HG03521 (cell line): Measurements from ENCODE around the gene NOC2L.

Experiments used
- ATAC-seq: cut with Tn5 transposase; IDR thresholded peaks from one replicate; pipeline ENCODE4 v1.9.1; 2021; ENCODE audit warnings: mild to moderate bottlenecking, moderate library complexity; ENCODE audit not compliant: unreplicated experiment

NOC2L gene

GRCh38 chr1:958823-959730 is at the start of gene NOC2L:
Gene NOC2L (minus strand): TSS chr1:959256. CDS start chr1:959240, 16 bp downstream.
- ATAC-seq = peak; percentile 73

DNA sequence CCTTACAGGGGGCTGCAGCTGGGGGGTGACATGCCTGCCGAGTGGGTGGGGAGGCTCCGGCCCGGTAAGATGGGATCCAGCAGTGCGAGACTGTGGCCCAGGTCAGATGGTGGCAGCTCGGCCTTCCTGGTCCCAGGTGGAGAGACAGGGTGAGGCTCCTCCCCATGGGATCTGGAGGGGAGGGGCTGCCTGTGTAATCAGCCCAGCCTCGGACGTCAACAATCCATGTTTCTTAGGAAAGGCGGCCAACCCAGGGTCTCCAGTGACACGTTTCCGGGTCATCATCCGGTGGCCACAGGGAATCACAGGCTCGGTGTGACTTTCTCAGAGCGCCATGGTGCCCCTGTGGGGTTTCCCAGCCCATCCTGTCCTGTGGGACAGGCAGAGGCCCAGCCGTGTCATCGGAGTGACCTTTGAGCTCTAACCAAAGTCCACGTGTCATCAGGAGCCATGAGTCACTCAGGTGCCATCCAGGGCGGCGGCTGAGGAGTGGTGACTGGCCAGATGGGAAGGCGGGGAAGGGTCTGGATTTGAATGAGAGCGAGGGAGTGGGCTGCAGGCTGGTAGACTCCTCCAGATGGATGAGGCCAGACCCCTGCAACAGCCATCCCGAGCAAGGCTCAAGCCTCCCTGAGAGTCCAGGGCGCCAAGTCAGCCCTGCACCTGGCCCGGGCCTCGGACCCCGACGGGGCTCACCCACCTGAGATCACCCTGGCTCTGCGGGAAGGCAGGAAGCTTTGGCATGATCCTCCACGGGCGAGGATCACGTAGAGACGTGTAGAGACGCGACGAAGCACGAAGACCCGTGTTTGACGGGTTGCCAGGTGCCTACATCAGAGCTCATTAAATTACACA is 47.5 kb upstream of the NOC2L start:
- ATAC-seq = no peak

DNA sequence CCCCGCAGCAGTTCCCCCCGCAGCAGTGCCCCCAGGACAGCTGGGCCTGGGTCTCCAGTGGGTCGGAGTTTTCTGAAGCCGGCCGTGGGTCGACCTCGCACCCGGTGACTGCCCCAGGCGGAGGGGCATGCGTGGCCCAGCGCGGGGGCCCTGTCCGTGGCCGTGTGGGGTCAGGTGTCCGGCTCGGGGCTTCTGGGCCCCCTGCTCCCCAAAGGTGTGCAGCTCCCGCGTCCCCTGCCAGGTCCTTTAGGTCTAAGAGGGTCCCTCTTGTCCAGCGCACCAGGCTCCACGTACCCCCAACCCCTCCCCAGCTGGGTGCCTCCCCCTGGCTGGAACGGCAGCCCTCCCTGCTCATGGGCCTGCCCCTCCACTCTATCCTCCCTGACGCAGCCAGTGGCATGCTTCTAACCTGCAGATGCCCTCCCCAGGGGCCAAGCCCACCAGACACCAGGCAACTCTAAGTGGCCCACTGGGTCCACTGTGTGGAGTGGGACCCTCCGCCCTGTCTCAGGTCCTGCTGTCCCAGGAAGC is 46.8 kb upstream of the NOC2L start:
- ATAC-seq = no peak

DNA sequence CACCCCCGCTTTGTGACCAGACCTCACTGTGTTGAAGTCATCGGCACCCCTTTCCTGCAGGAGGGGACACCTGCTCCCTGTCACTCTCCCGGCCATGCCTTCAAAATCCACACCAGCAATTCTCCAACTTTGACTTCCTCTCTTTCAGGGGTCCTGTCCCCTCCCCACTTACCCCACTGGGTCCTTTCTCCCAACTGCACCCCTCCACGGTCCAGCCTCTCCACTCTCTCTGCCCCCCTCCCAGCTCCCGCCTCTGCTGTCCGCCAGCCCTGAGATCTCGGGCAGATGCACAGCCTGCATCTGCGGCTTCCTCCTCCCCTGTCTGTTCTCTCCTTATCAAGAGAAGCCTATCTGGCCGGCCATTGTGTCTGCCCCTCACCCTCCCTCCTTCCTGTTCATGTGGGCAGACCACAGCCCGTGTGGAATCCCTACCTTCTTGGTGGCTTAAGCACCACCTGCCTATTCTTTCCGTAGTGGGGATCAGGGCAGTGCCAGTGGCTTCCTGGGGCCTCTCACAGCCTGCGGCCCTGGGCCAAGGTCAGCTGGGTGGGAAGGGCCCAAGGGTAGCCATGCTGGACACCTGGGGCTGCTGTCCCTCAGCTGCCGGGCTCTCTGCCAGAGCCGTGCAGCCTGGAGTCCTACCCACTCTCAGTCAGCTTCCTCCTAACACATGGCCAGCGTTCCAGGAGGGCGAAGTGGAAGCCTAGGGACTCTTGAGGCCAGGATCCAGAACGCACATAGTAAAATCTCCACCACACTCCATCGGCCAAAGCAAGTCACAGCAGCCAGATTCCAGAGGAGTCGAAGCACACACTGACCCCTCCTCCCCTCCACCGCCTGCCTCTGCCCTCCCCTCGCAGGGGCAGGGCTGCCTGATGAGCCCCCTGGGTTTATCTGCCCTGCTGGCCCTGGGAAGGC is 46.0 kb upstream of the NOC2L start:
- no peak for ATAC-seq

- ATAC-seq = no peak
Measured at GRCh38 chr1:1004420-1004779, 45.3 kb upstream of the NOC2L start.

DNA sequence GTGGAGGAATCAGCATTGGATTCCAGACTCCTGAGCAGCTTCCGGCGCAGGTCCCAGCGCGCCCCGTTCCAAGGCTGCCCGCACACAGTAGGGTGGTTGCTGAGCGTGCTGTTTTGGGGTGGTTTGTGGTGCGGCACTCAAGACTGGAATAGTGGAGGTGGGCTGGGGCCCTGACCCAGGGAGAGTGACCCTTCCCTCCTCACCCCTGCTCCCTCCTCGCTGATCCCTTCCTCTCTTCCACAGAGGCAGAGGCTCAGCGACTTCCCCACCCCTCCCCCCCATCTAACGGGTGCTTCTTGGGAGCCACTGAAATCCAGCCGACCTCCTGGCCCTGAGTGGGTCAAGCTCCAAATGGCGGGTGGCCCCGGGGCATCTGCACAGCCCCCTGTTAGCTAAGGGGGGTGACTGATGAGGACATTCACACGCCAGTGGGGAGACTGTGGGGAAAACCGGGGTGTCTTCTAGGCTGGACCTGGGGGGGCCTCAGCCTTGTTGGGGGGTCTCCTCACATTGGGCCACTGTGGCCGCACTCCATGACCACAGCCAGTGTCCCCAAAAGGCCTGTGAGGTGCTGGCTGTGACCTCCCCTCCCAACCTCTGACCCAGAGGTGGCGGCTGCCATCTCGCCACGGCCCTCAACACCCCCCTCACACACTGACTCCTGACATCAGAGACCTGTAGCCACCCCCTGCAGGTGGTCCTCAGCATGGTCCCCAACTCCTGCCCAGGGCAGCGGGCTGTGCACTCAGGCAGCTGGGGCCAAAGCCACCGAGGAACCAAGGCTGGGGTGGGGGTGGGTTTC is 44.8 kb upstream of the NOC2L start:
- ATAC-seq = no peak

DNA sequence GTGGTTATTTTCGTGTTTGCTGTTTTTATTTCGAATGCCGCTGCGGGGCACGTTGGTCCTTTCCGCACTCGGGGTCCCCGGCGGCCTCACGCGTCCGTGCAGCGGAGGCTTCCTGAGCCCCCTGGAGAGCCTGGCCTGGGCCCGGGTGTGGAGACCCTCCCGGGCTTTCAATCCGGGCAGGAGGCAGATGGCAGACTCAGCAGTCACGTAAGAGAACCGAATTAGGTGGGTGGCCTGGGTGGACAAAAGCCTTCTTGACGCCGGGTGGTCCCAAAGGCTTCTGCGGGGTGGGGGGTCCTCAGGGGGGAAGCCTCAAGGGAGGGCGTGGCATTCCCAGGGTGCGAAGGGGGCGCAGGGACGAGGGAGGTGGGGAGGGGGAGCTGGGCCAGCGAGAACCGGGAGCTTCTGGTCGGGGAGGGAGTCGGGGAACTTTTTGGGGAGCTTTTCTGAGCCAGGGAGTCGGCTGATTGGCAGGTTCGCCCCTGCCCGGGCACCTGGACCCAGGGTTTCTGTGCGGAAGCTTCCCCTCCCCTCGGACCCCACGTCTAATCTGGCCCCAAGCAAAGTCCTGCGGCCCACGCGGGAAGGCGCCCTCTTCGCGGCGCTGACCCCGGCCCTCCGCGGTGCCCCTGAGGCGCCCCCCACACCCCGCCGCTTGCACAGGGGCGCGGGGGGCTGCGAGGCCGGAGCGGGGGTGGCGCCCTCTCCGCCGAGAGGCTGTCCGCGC is 42.2 kb upstream of the NOC2L start:
- ATAC-seq = no peak

GRCh38 chr1:1000357-1001056 is 41.5 kb upstream of the NOC2L start:
- no peak for ATAC-seq

- no peak for ATAC-seq
Measured at GRCh38 chr1:999725-1000356, 40.8 kb upstream of the NOC2L start, which contains the start of gene HES4. Gene HES4 (minus strand): TSS chr1:1000097. CDS start chr1:999973, 124 bp downstream.

- no peak for ATAC-seq
Measured at GRCh38 chr1:998995-999724, 40.1 kb upstream of the NOC2L start.

DNA sequence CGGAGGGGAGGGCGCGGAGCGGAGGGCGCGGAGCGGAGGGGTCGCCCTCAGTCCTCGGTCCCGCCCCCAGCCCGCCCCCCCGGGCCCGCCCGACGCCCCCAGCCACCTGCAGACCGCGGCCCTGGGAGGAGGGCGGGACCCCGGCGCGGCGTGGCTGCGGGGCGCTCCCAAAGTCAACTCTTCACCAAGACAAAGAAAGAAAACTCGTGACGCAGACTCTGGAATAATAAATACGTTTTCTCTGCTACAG is 39.6 kb upstream of the NOC2L start:
- no peak for ATAC-seq

DNA sequence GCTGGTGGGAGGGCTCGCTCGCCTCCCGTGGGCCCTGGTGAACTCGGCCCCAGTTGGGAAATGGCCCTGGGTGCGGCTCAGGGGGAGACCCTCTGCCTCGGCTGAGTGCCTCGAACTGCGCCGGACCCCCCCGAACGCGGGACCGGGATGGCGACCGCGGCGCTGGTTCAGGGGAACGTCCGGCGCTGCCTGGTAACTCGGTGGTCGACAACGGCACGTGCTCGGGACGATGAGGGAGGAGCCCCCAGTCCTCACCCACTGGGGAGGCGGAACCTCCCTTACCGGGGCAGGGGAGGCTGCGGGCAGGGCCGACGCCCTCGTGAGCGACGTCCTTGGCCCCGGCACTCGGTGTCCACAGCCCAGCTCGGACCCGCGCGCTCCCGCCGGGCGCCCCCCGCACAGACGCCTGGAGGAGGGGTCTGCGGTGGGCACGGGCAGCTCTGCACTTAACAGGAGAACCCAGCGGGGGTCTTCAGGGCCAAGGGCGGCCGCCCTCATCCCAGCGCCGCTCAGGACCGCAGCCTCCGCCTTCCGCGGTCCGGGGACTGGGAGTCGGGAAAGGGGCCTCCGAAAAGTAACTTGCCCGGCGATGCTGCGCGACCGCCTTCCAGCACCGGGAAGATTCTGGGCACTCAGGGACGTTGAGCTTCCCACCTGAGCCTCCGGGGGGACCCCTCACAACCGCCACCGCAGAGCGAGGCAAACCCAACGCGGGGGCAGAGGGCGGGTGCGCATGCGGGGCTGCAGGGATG is 39.1 kb upstream of the NOC2L start:
- no peak for ATAC-seq

GRCh38 chr1:997713-997992 is 38.6 kb upstream of the NOC2L start:
- no peak for ATAC-seq

GRCh38 chr1:996851-997712 is 38.0 kb upstream of the NOC2L start:
- ATAC-seq = no peak

GRCh38 chr1:995665-996633 is 36.9 kb upstream of the NOC2L start:
- no peak for ATAC-seq
